ENCODE data around the gene ETS1.

Gene ETS1

DNA sequence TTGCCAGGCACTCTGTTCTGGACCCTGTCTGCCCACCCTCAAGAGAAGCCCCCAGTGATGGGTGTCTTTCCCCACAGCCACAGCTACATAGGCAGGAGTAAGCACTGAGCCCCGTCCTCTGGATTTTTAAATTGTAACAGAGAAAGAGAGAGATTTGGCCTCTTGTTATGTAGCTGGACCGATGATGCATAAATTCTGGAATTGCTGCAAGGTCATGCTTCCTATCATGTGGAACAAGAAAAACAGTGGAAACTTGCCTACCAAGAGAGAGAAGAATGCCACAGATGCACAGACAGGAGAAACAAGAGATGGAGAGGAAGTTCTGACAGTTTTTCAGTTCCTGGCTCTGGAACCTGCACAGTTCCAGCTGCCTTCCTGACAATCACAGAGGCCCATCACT, 150.2 kb downstream of the ETS1 start:
- no peaks in the 10 kb centered on the region for H3F3A ChIP-seq (ENCODE audit: insufficient read depth, low read length)
- no peaks in the 10 kb centered on the region for H3K9me3 ChIP-seq (ENCODE audit: low read length)
- no peaks in the 10 kb centered on the region for H3K36me3 ChIP-seq (ENCODE audit: insufficient read depth, low read length)
- H3K27ac ChIP-seq (ENCODE audit: low read depth, low read length, poor library complexity, severe bottlenecking), result no peak overlapping the region
- H3K27me3 ChIP-seq (ENCODE audit: insufficient read depth, low read length), result no peaks in the 10 kb centered on the region
- H3K4me2 ChIP-seq (ENCODE audit: low read length), result no peak overlapping the region
- no peak overlapping the region for H3K9ac ChIP-seq (ENCODE audit: low read length)
- no peaks in the 10 kb centered on the region for H3K9me2 ChIP-seq (ENCODE audit: low read depth, low read length)
- no peak overlapping the region for H3K4me3 ChIP-seq (ENCODE audit: low read depth, low read length, poor library complexity, severe bottlenecking)
- no peaks in the 10 kb centered on the region for H3K4me1 ChIP-seq (ENCODE audit: insufficient read depth, low read length, severe bottlenecking)
- H2AFZ ChIP-seq (ENCODE audit: low read length), result no peak overlapping the region
- TF ChIP-seq, protein P1, sequence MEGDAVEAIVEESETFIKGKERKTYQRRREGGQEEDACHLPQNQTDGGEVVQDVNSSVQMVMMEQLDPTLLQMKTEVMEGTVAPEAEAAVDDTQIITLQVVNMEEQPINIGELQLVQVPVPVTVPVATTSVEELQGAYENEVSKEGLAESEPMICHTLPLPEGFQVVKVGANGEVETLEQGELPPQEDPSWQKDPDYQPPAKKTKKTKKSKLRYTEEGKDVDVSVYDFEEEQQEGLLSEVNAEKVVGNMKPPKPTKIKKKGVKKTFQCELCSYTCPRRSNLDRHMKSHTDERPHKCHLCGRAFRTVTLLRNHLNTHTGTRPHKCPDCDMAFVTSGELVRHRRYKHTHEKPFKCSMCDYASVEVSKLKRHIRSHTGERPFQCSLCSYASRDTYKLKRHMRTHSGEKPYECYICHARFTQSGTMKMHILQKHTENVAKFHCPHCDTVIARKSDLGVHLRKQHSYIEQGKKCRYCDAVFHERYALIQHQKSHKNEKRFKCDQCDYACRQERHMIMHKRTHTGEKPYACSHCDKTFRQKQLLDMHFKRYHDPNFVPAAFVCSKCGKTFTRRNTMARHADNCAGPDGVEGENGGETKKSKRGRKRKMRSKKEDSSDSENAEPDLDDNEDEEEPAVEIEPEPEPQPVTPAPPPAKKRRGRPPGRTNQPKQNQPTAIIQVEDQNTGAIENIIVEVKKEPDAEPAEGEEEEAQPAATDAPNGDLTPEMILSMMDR (IDR thresholded peaks at IDR 0.05; ENCODE audit: low read length), result no peak
- TF ChIP-seq EZH2 (IDR thresholded peaks at IDR 0.05; ENCODE audit: borderline replicate concordance, low read length), result no peak
- no peaks in the 10 kb centered on the region for H3K79me2 ChIP-seq (ENCODE audit: insufficient read depth, low read length)
- no peaks in the 10 kb centered on the region for H4K20me1 ChIP-seq (ENCODE audit: insufficient read depth, low read length)

DNA sequence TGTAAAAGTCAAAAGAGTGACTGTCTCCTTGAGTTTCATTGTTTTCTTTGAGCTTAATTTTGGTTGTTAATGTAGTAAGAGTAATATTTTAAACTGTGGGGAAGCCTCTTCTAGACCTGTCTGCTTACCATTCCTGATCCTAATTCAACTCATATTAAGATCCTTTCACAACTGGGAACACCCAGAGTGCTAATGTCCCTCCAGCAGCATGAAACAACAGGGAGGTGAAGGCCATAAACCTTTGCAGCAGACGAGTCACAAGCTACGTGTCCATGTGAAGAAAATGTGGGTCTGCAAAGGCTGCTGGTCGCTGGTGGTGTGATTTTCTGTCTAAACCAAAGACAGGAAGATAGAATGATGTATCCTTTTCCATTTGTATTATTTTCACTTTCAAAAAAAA, 152.5 kb downstream of the ETS1 start:
- Histone ChIP-seq H3F3A (ENCODE audit: insufficient read depth, low read length) (no peaks in the 10 kb centered on the region), H2AFZ (ENCODE audit: low read length) (no peak overlapping the region), H3K9me2 (ENCODE audit: low read depth, low read length) (no peaks in the 10 kb centered on the region), H3K27me3 (ENCODE audit: insufficient read depth, low read length) (no peaks in the 10 kb centered on the region), H3K4me3 (ENCODE audit: low read depth, low read length, poor library complexity, severe bottlenecking) (no peak overlapping the region), H3K9me3 (ENCODE audit: low read length) (no peaks in the 10 kb centered on the region), H4K20me1 (ENCODE audit: insufficient read depth, low read length) (no peaks in the 10 kb centered on the region), H3K4me1 (ENCODE audit: insufficient read depth, low read length, severe bottlenecking) (no peaks in the 10 kb centered on the region), H3K36me3 (ENCODE audit: insufficient read depth, low read length) (no peaks in the 10 kb centered on the region), H3K9ac (ENCODE audit: low read length) (no peak overlapping the region), H3K4me2 (ENCODE audit: low read length) (no peak overlapping the region), H3K79me2 (ENCODE audit: insufficient read depth, low read length) (no peaks in the 10 kb centered on the region), H3K27ac (ENCODE audit: low read depth, low read length, poor library complexity, severe bottlenecking) (no peak overlapping the region)
- TF ChIP-seq, protein P1 (IDR thresholded peaks at IDR 0.05; ENCODE audit: low read length), result no peak
- no peak for TF ChIP-seq EZH2 (IDR thresholded peaks at IDR 0.05; ENCODE audit: borderline replicate concordance, low read length)

DNA sequence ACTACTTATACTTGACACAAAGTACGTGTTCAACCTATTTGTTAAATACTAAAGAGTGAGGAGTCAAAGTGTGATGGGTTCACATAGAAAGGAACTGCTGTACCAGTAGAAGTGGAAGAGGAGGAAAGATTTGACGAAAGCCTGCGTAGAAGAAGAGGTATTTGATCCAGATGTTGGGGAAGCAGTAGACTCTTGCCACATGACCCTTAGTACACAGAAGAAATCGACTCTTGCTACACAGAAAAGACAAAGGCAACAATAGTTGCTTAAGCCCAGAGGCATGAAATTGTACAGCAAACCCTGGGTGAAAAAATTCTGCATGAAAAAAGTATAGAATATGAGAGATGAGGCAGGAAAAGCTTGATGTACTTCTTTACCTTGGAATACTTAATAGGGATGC, 152.9 kb downstream of the ETS1 start:
- no peak overlapping the region for H3K27ac ChIP-seq (ENCODE audit: low read depth, low read length, poor library complexity, severe bottlenecking)
- no peak overlapping the region for H3K4me2 ChIP-seq (ENCODE audit: low read length)
- no peak overlapping the region for H2AFZ ChIP-seq (ENCODE audit: low read length)
- no peaks in the 10 kb centered on the region for H3K9me2 ChIP-seq (ENCODE audit: low read depth, low read length)
- TF ChIP-seq, protein P1 (IDR thresholded peaks at IDR 0.05; ENCODE audit: low read length), result no peak
- no peak for TF ChIP-seq EZH2 (IDR thresholded peaks at IDR 0.05; ENCODE audit: borderline replicate concordance, low read length)
- H4K20me1 ChIP-seq (ENCODE audit: insufficient read depth, low read length), result no peaks in the 10 kb centered on the region
- H3K27me3 ChIP-seq (ENCODE audit: insufficient read depth, low read length), result no peaks in the 10 kb centered on the region
- no peaks in the 10 kb centered on the region for H3K9me3 ChIP-seq (ENCODE audit: low read length)
- no peak overlapping the region for H3K4me3 ChIP-seq (ENCODE audit: low read depth, low read length, poor library complexity, severe bottlenecking)
- H3K79me2 ChIP-seq (ENCODE audit: insufficient read depth, low read length), result no peaks in the 10 kb centered on the region
- no peak overlapping the region for H3K9ac ChIP-seq (ENCODE audit: low read length)
- no peaks in the 10 kb centered on the region for H3K4me1 ChIP-seq (ENCODE audit: insufficient read depth, low read length, severe bottlenecking)
- H3F3A ChIP-seq (ENCODE audit: insufficient read depth, low read length), result no peaks in the 10 kb centered on the region
- no peaks in the 10 kb centered on the region for H3K36me3 ChIP-seq (ENCODE audit: insufficient read depth, low read length)

All from OCI-LY1 (cell line).